Heart left ventricle (tissue), 16 donors: Measurements from ENCODE around the gene CTXN1. TPM values are rescaled to one million over a fixed set of nuclear protein-coding genes. Genes with fewer than 3 reads are reported as not detected.

ENCODE experiments used
- ATAC-seq, 4 donors: fragments of 200-7000 bp; cut with Tn5 transposase; one replicate each; pipeline ENCODE4 v1.9.1; 2020 to 2022; ENCODE audit warnings: moderate library complexity in 4 of 4, mild to moderate bottlenecking in 3 of 4, moderate number of reproducible peaks in 1 of 4
- DNase-seq, 5 donors: peaks; one replicate each; pipeline ENCODE4 v3.0.0-alpha.2; 2020
- H3K27ac ChIP-seq, 12 donors: fragments of 200-600 bp; sonication (generic) in 4 of 12; one replicate each; pipeline versions ENCODE4 v1.5.0 to v1.8.0; 2016 to 2022; ENCODE audit warnings: mild to moderate bottlenecking in 2 of 12
- H3K27me3 ChIP-seq, 9 donors: fragments of 200-600 bp; sonication (generic) in 2 of 9; one replicate each; pipeline versions ENCODE4 v1.5.1 to v1.8.0; 2016 to 2022; ENCODE audit warnings: mild to moderate bottlenecking in 3 of 9
- H3K36me3 ChIP-seq, 9 donors: fragments of 200-600 bp; sonication (generic) in 2 of 9; one replicate each; pipeline versions ENCODE4 v1.5.0 to v1.8.0; 2018 to 2022; ENCODE audit warnings: mild to moderate bottlenecking in 2 of 9
- H3K4me1 ChIP-seq, 12 donors: fragments of 200-600 bp; sonication (generic) in 4 of 12; one replicate each; pipeline versions ENCODE4 v1.5.0 to v1.8.0; 2016 to 2022; ENCODE audit warnings: mild to moderate bottlenecking in 3 of 12
- H3K4me3 ChIP-seq, 12 donors: fragments of 200-600 bp; sonication (generic) in 4 of 12; one replicate each; pipeline versions ENCODE4 v1.5.0 to v1.8.0; 2017 to 2022; ENCODE audit warnings: mild to moderate bottlenecking in 9 of 12, moderate library complexity in 4 of 12
- H3K9me3 ChIP-seq, 12 donors: fragments of 200-600 bp; sonication (generic) in 4 of 12; one replicate each; pipeline versions ENCODE4 v1.5.0 to v1.8.0; 2016 to 2022; ENCODE audit warnings: mild to moderate bottlenecking in 1 of 12
- POLR2A ChIP-seq, 2 donors: fragments of 450-650 bp; IDR thresholded peaks; one replicate each; pipeline ENCODE4 v1.6.1; 2017; ENCODE audit warnings: antibody characterized with exemption in 2 of 2, mild to moderate bottlenecking in 2 of 2, moderate library complexity in 2 of 2
- WGBS, 4 donors: extraction: QIAGEN DNeasy Blood & Tissue Kit in 2 of 4; methylation state at CpG; one replicate each; pipeline versions ENCODE4 v1.1.5 to v1.1.7; 2013 to 2018; 5-methylcytosine and 5-hydroxymethylcytosine counted together
- intact Hi-C, 10 donors: fragments of 100-400 bp; cut with DNase I; formaldehyde crosslinking; loops; one replicate each; pipeline versions ENCODE4 v1.11.1 to v1.14.2; 2022
- polyA plus RNA-seq, 2 donors: library from polyadenylated mRNA; stranded (reverse); fragments of 200-250 nt; gene quantifications; one replicate each; pipeline ENCODE4 v1.2.3, GENCODE V29; 2013
- total RNA-seq, 9 donors: library from RNA; depleted of rRNA in 2 of 9; stranded (reverse); fragments of >200 nt in 2 of 9; fragmentation: NEBNext Ultra II Directional in 3 of 9; extraction: Animal tissue kit (Norgen Biotek cat#: 25700) in 3 of 9; gene quantifications; one replicate each; pipeline versions ENCODE4 v1.1.0 to v1.2.4, GENCODE V29; 2016 to 2023
- TF ChIP-seq, protein P1 (sequence below), 12 donors: fragments of 200-600 bp; sonication (generic) in 4 of 12; IDR thresholded peaks; one replicate each; pipeline versions ENCODE4 v1.5.0 to v1.8.0; 2018 to 2022; ENCODE audit warnings: antibody characterized with exemption in 12 of 12, mild to moderate bottlenecking in 5 of 12
- donor health status: ischemic (EF 13 %, LVEDD 7.1; RV severe dilation, severe dysfunction).
- donor health status: healthy with polysubstance abuse.
- donor health status: DM: no; HTN: yes; CAD: no.
- donor health status: DM: no; HTN: no; CAD: no.
- donor health status: ischemic (EF 25% LVEDD 6.9; RV normal size, moderate dysfunction).
- donor health status: ischemic (EF 25% LVEDD 5.7; RV mildly dilated, moderate dysfunction).
- donor health status: healthy.
- donor health status: DM: yes; HTN: yes; CAD: no.
- donor health status: ischemic (EF 35%, LVEDD 5.7; RV mildly dilated, moderate dysfunction).
- donor health status: nonischemic (EF 11% LVEDD 7.7; RV severe dilation, severe dysfunction).
- donor health status: DM: yes; HTN: yes; CAD: no.
- donor health status: PGD.
- donor health status: ischemic (EF 29% LVEDD 5.4; RV normal size, mild dysfunction).
- donor health status: nonischemic (EF 23%, LVEDD 6.1; RV moderate dilation, normal function).

The CTXN1 gene
- total and polyA plus RNA-seq, 11 donors: 0.21 to 3.3 (median 0.48) TPM; not detected in 3

DNA sequence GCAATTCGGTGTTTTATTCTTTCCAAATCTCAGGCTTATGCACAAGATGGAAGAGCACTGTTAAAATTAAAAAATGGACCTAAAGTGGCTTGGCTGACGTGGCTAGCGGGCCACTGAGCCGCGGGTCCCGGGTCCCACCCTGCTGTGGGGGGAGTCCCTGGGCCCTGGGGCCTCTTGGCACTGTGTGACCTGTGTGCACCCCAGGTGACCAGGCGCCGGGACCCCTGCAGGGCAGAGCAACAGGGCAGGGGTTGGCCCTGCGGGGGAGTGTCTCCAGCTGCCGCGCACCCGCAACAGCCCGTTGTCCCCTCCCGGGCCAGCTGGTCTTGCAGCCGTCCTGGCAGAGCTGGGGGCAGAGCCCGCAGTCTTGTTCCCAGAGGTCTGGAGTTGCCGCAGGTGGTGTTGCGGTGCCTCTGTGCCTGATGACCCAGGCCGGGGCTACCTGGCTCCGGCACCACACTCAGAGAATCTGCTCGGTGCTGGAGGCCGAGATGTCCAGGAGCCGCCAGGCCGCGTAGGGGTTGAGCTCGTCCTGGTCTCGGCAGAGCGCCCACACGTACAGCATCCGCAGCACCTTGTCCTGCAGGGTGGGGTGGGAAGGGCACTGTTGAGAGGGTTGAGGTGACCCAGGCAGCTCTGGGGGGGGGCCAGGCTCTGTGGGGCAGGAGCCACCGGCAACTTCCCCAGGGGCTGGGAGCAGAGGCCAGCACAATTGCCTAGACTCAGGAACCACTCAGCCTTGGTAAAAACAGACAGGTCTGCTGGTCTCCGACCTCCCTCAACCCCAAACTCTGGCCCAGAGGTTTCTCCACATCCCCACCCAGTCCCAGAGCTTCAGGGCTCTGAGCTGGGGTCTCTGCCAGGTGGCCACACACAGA, 1.0 kb upstream of the CTXN1 start:
- WGBS, 4 donors: 81 to 89% (median 88%) methylated on average over 12 to 32 of the region's 32 CpGs
- Histone ChIP-seq H3K4me1 (peaks cover 3 to 51% (median 27%) of the 10 kb centered on the region in 12 donors), H3K36me3 (peaks cover 3 to 43% (median 32%) of the 10 kb centered on the region in 9 donors), H3K9me3 (no peaks in the 10 kb centered on the region), H3K4me3 (peak overlapping the region in 4 of 12 donors; percentile 28 to 61 (median 44)), H3K27me3 (no peaks in the 10 kb centered on the region), H3K27ac (peak overlapping the region in 1 of 12 donors; percentile 85)
- DNase-seq (peak in 2 of 5 donors; percentile 11 to 30), ATAC-seq (peak in 2 of 4 donors; percentile 1 to 3)
- intact Hi-C loops: loop anchor here in 1 of 10 donors (5.0 kb wide), 1 partner anchor 75 kb away; no protein-coding TSS in a partner anchor
- TF ChIP-seq, protein P1, sequence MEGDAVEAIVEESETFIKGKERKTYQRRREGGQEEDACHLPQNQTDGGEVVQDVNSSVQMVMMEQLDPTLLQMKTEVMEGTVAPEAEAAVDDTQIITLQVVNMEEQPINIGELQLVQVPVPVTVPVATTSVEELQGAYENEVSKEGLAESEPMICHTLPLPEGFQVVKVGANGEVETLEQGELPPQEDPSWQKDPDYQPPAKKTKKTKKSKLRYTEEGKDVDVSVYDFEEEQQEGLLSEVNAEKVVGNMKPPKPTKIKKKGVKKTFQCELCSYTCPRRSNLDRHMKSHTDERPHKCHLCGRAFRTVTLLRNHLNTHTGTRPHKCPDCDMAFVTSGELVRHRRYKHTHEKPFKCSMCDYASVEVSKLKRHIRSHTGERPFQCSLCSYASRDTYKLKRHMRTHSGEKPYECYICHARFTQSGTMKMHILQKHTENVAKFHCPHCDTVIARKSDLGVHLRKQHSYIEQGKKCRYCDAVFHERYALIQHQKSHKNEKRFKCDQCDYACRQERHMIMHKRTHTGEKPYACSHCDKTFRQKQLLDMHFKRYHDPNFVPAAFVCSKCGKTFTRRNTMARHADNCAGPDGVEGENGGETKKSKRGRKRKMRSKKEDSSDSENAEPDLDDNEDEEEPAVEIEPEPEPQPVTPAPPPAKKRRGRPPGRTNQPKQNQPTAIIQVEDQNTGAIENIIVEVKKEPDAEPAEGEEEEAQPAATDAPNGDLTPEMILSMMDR (IDR thresholded peaks at IDR 0.05): no peak
- TF ChIP-seq POLR2A (IDR thresholded peaks at IDR 0.05): no peak

DNA sequence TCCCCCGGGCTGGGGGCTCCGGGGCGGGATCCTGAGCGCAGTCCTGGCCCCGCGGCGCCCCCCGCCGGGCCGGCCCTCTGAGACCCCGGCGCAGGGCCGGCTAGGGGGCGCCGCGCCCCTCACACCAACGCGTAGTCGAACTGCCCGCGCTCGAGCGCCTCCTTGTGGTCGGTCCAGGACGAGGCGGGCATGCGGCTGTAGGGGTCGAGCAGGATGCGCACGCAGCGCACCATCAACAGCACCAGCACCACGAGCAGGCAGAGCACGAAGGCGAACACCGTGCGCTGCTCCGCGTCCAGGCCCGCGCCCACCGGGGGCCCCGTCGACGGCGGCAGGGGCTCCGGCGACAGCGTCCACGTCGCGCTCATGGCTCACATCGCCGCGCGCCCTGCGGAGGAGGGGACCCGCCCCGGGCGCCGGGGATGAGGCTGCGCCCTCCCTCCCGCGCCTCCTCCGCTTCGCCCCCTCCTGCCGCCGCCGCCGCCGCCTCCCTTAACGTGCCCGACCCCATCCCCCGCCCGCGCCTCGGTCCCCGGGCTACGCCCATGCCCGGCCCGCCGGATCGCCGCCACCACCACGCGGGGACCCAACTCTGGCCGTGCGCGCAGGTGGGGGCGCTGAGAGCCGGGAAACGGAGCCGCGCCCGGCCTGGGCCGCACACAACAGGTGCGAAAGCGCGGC, 624 bp downstream of the CTXN1 start:
- Histone ChIP-seq H3K4me1 (peaks cover 8 to 61% (median 38%) of the 10 kb centered on the region in 12 donors), H3K27me3 (no peaks in the 10 kb centered on the region), H3K4me3 (peak overlapping the region; percentile 17 to 70 (median 45)), H3K36me3 (peaks cover 0 to 31% (median 18%) of the 10 kb centered on the region in 9 donors), H3K9me3 (no peaks in the 10 kb centered on the region), H3K27ac (peak overlapping the region in 1 of 12 donors; percentile 96)
- DNase-seq (peak in 3 of 5 donors; percentile 54 to 64 (median 63)), ATAC-seq (no peak)
- TF ChIP-seq, protein P1 (IDR thresholded peaks at IDR 0.05): peak; percentile 69 to 90 (median 78)
- TF ChIP-seq POLR2A (IDR thresholded peaks at IDR 0.05): no peak
- 0 to 2% (median 1%) methylated on average over 12 to 98 of the region's 98 CpGs for WGBS, 4 donors
- intact Hi-C loops: loop anchor here in 3 of 10 donors (2.0 to 5.0 kb wide), 3 partner anchors 71 to 73 kb away; no protein-coding TSS in a partner anchor

DNA sequence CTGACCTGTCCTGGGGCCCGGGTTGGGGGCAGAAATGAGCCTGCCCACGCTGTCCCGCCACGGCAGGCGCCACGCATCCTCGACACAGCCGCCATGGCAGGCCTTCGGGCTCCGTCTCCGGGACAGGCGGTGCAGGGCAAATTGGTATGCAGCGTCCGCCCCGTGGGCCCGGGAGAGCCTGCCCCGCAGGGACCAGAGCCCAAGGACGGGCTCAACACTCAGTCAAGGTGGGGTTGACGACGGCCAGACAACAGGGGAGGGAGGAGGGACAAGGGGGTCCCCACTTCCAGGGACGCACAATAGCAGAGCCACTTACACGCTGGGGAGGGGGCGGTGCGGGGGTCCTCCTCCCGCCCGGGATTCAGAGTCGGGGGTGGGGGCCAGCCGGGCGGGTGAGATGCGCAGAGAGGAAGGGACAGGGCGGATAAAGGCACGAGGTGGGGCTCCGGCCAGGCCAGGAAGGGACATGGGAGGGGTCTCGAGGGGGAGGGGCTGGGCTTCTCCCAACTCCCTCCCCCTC, 1.2 kb downstream of the CTXN1 start:
- no peaks in the 10 kb centered on the region for H3K9me3 ChIP-seq
- H3K27ac ChIP-seq: peak overlapping the region in 1 of 12 donors; percentile 96
- intact Hi-C loops: loop anchor here in 7 of 10 donors (2.0 to 5.0 kb wide), 4 partner anchors 67 to 72 kb away; no protein-coding TSS in a partner anchor
- peaks cover 8 to 64% (median 41%) of the 10 kb centered on the region in 12 donors for H3K4me1 ChIP-seq
- ATAC-seq: no peak
- peak in 2 of 5 donors; percentile 8 to 31 for DNase-seq
- peak overlapping the region in 11 of 12 donors; percentile 20 to 70 (median 47) for H3K4me3 ChIP-seq
- H3K36me3 ChIP-seq: peaks cover 0 to 28% (median 14%) of the 10 kb centered on the region in 9 donors
- WGBS, 4 donors: 33 to 41% (median 40%) methylated on average over 14 to 34 of the region's 34 CpGs
- no peak for TF ChIP-seq POLR2A (IDR thresholded peaks at IDR 0.05)
- TF ChIP-seq, protein P1 (IDR thresholded peaks at IDR 0.05): no peak
- no peaks in the 10 kb centered on the region for H3K27me3 ChIP-seq
